Keratinocyte (primary cell): ENCODE results near the gene ZMYND12. TPM values are rescaled to one million over a fixed set of nuclear protein-coding genes. Genes with fewer than 3 reads are reported as not detected.

Experiments
- DNase-seq: peaks from one replicate; pipeline ENCODE4 v3.0.0-alpha.2; 2011; ENCODE audit warnings: low read depth, missing footprints, low spot score
- FAIRE-seq: peaks from 2 replicates; lab custom pipeline; 2011; peaks lifted over from hg19 to GRCh38; lab: Jason Lieb, UNC
- H2AFZ ChIP-seq: 2 replicates; pipeline ENCODE4 v1.6.0; 2012; ENCODE audit warnings: low read length, control low read depth, inconsistent platforms; ENCODE audit not compliant: control insufficient read depth
- H3K27ac ChIP-seq: 2 replicates; pipeline ENCODE4 v1.5.1; 2011; ENCODE audit warnings: low read length; ENCODE audit not compliant: control insufficient read depth, insufficient read depth
- H3K27me3 ChIP-seq: 3 replicates; pipeline ENCODE4 v1.6.0; 2011; ENCODE audit warnings: low read length; ENCODE audit not compliant: control insufficient read depth, insufficient read depth; ENCODE audit errors: extremely low read depth
- H3K36me3 ChIP-seq, 2 experiments: 2 replicates in 1 of 2; 3 replicates in 1 of 2; pipeline ENCODE4 v1.5.1; 2011; ENCODE audit warnings: low read length in 2 of 2, mild to moderate bottlenecking in 1 of 2; ENCODE audit not compliant: control insufficient read depth in 2 of 2, insufficient read depth in 2 of 2; ENCODE audit errors: extremely low read depth in 1 of 2
- H3K4me1 ChIP-seq: 3 replicates; pipeline ENCODE4 v1.5.1; 2011; ENCODE audit warnings: low read length; ENCODE audit not compliant: control insufficient read depth, insufficient read depth; ENCODE audit errors: extremely low read depth
- H3K4me2 ChIP-seq: 3 replicates; pipeline ENCODE4 v1.6.0; 2011; ENCODE audit warnings: low read depth, low read length; ENCODE audit not compliant: control insufficient read depth, insufficient read depth; ENCODE audit errors: extremely low read depth
- H3K4me3 ChIP-seq, 3 experiments: fragments of 200-600 bp in 1 of 3; sonication (generic) in 1 of 3; 2 replicates in 2 of 3; 3 replicates in 1 of 3; pipeline ENCODE4 v1.5.1; 2011 to 2016; ENCODE audit warnings: low read length in 3 of 3, mild to moderate bottlenecking in 3 of 3, control low read depth in 2 of 3, inconsistent platforms in 1 of 3, low read depth in 1 of 3, mixed read lengths in 1 of 3, mixed run types in 1 of 3, moderate library complexity in 1 of 3; ENCODE audit not compliant: control insufficient read depth in 2 of 3, insufficient read depth in 2 of 3; ENCODE audit errors: extremely low read depth in 1 of 3
- H3K79me2 ChIP-seq: 2 replicates; pipeline ENCODE4 v1.6.0; 2012; ENCODE audit warnings: low read length; ENCODE audit not compliant: control insufficient read depth, insufficient read depth
- H3K9ac ChIP-seq: 3 replicates; pipeline ENCODE4 v1.6.0; 2011; ENCODE audit warnings: low read length; ENCODE audit not compliant: control insufficient read depth, insufficient read depth; ENCODE audit errors: extremely low read depth
- H3K9me1 ChIP-seq: 3 replicates; pipeline ENCODE4 v1.6.0; 2011; ENCODE audit warnings: low read length; ENCODE audit not compliant: control insufficient read depth, insufficient read depth; ENCODE audit errors: extremely low read depth
- H3K9me3 ChIP-seq: 2 replicates; pipeline ENCODE4 v1.5.1; 2012; ENCODE audit warnings: low read depth, low read length; ENCODE audit not compliant: control insufficient read depth
- H4K20me1 ChIP-seq: 3 replicates; pipeline ENCODE4 v1.6.0; 2011; ENCODE audit warnings: low read length; ENCODE audit not compliant: control insufficient read depth, insufficient read depth; ENCODE audit errors: extremely low read depth
- CTCF ChIP-seq, 3 experiments: IDR thresholded peaks in 1 of 3; conservative IDR thresholded peaks in 1 of 3; optimal IDR thresholded peaks in 1 of 3; 2 replicates in 2 of 3; 3 replicates in 1 of 3; pipeline versions ENCODE3 to v1.5.1; 2011; ENCODE audit warnings: low read length in 3 of 3, mild to moderate bottlenecking in 3 of 3, moderate library complexity in 2 of 3, control low read depth in 1 of 3, inconsistent platforms in 1 of 3; ENCODE audit not compliant: insufficient read depth in 2 of 3; ENCODE audit errors: extremely low read depth in 1 of 3
- EZH2 ChIP-seq: IDR thresholded peaks from one replicate; pipeline ENCODE4 v1.6.1; 2012; ENCODE audit warnings: inconsistent platforms, mild to moderate bottlenecking, low read length, moderate library complexity
- dilution Hi-C: fragments of 300-500 bp; cut with MboI; formaldehyde crosslinking; loops from one replicate; pipeline ENCODE4 v1.7.0; 2020; ENCODE audit warnings: low sequenced_read_pairs; ENCODE audit not compliant: extremely low pct_ligation_motif_present
- polyA plus RNA-seq, 5 experiments: library from polyadenylated mRNA; depleted of rRNA in 3 of 5; stranded (reverse) in 3 of 5; stranded (forward) in 1 of 5; unstranded in 1 of 5; fragments of >200 nt; gene quantifications; 1 replicate in 1 of 5; 2 replicates in 3 of 5; 3 replicates in 1 of 5; pipeline versions ENCODE4 v1.2.1 to v1.2.3, GENCODE V29; 2011 to 2012; ENCODE audit warnings: missing spikeins in 2 of 5, low read depth in 1 of 5, low replicate concordance in 1 of 5

ZMYND12 gene
- polyA plus RNA-seq, 1 donor (not counting 4 experiments of a cell fraction or from before 2014, with no cell fraction given) = 0.24 TPM

- Histone ChIP-seq H3K9me1 (no peaks in the 10 kb centered on the region), H3K4me2 (no peak overlapping the region), H3K27me3 (no peaks in the 10 kb centered on the region), H3K4me1 (peaks cover 16% of the 10 kb centered on the region), H3K27ac (no peak overlapping the region), H3K9me3 (no peaks in the 10 kb centered on the region), H3K9ac (no peak overlapping the region), H3K79me2 (peaks cover 13% of the 10 kb centered on the region), H4K20me1 (no peaks in the 10 kb centered on the region), H2AFZ (no peak overlapping the region), H3K4me3 (no peak overlapping the region), H3K36me3 (peaks cover 1 to 3% of the 10 kb centered on the region in 2 experiments)
- dilution Hi-C loops = no loop called here
- DNase-seq = no peak
- no peak for FAIRE-seq
- no peak for TF ChIP-seq CTCF (optimal IDR thresholded peaks at IDR 0.05 in 1 of 3, IDR thresholded peaks at IDR 0.05 in 1 of 3, conservative IDR thresholded peaks at IDR 0.05 in 1 of 3; ENCODE audit: extremely low read depth in 1 of 3, insufficient read depth in 2 of 3, low read length in 3 of 3)
- TF ChIP-seq EZH2 = no peak
These were observed 5.4 kb upstream of the ZMYND12 start for GRCh38 chr1:42461196-42461595.

DNA sequence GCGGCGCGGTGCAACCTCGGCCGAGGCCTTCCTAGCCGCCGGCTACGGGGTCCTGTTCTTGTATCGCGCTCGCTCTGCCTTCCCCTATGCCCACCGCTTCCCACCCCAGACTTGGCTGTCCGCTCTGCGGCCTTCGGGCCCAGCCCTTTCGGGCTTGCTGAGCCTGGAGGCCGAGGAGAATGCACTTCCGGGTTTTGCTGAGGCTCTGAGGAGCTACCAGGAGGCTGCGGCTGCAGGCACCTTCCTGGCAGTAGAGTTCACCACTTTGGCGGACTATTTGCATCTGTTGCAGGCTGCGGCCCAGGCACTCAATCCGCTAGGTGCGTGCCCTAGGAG, 900 bp upstream of the ZMYND12 start:
- Histone ChIP-seq H3K36me3 (peaks cover 1 to 3% of the 10 kb centered on the region in 2 experiments), H3K79me2 (peaks cover 13% of the 10 kb centered on the region), H3K9ac (peak overlapping the region; percentile 92), H3K27ac (peak overlapping the region; percentile 91), H2AFZ (peak overlapping the region; percentile 99), H3K27me3 (no peaks in the 10 kb centered on the region), H3K9me3 (no peaks in the 10 kb centered on the region), H3K4me1 (peaks cover 12% of the 10 kb centered on the region), H3K4me2 (peak overlapping the region; percentile 81), H3K4me3 (peak overlapping the region; percentile 68 to 89 (median 73)), H3K9me1 (no peaks in the 10 kb centered on the region), H4K20me1 (no peaks in the 10 kb centered on the region)
- no peak for TF ChIP-seq CTCF (optimal IDR thresholded peaks at IDR 0.05 in 1 of 3, IDR thresholded peaks at IDR 0.05 in 1 of 3, conservative IDR thresholded peaks at IDR 0.05 in 1 of 3; ENCODE audit: extremely low read depth in 1 of 3, insufficient read depth in 2 of 3, low read length in 3 of 3)
- no peak for TF ChIP-seq EZH2
- no peak for DNase-seq
- dilution Hi-C loops = no loop called here
- no peak for FAIRE-seq
